ENCODE data around the gene MT1E.

MT1E gene

GRCh38 chr16:56593573-56594291 is 31.8 kb upstream of the MT1E start:
- H3K27ac ChIP-seq (ENCODE audit: low read length) = no peak overlapping the region
- H3K4me3 ChIP-seq (ENCODE audit: low read length) = no peak overlapping the region
- no peaks in the 10 kb centered on the region for H3K36me3 ChIP-seq (ENCODE audit: control insufficient read depth, low read depth, low read length)
- H3K9ac ChIP-seq (ENCODE audit: low read length) = no peak overlapping the region
- peaks cover 31% of the 10 kb centered on the region for H3K27me3 ChIP-seq (ENCODE audit: control insufficient read depth, insufficient read depth, low read length)
- H3K4me1 ChIP-seq (ENCODE audit: control insufficient read depth, low read depth, low read length) = no peaks in the 10 kb centered on the region
- H3K9me3 ChIP-seq (ENCODE audit: control insufficient read depth, low read depth, low read length) = no peaks in the 10 kb centered on the region

DNA sequence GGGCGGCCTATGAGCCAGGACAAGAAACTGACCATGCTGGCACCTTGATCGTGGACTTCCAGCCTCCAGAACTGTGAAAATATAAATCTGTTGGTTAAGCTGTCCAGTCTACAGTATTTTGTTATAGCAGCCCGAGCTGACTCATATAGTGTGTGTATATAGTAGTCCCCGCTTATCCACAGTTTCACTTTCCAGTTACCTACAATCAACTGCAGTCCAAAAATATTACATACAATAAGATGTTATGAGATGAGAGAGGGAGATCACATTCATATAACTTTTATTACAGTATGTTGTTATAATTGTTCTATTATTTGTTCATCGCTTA is 31.3 kb upstream of the MT1E start:
- H3K9ac ChIP-seq (ENCODE audit: low read length) = no peak overlapping the region
- H3K9me3 ChIP-seq (ENCODE audit: control insufficient read depth, low read depth, low read length) = no peaks in the 10 kb centered on the region
- H3K27me3 ChIP-seq (ENCODE audit: control insufficient read depth, insufficient read depth, low read length) = peaks cover 26% of the 10 kb centered on the region
- no peak overlapping the region for H3K4me3 ChIP-seq (ENCODE audit: low read length)
- no peak overlapping the region for H3K27ac ChIP-seq (ENCODE audit: low read length)
- no peaks in the 10 kb centered on the region for H3K36me3 ChIP-seq (ENCODE audit: control insufficient read depth, low read depth, low read length)
- H3K4me1 ChIP-seq (ENCODE audit: control insufficient read depth, low read depth, low read length) = no peaks in the 10 kb centered on the region

GRCh38 chr16:56600398-56600999 is 25.1 kb upstream of the MT1E start:
- Histone ChIP-seq H3K4me1 (ENCODE audit: control insufficient read depth, low read depth, low read length) (no peaks in the 10 kb centered on the region), H3K4me3 (ENCODE audit: low read length) (no peak overlapping the region), H3K27ac (ENCODE audit: low read length) (no peak overlapping the region), H3K27me3 (ENCODE audit: control insufficient read depth, insufficient read depth, low read length) (peaks cover 4% of the 10 kb centered on the region), H3K9ac (ENCODE audit: low read length) (no peak overlapping the region), H3K36me3 (ENCODE audit: control insufficient read depth, low read depth, low read length) (no peaks in the 10 kb centered on the region), H3K9me3 (ENCODE audit: control insufficient read depth, low read depth, low read length) (no peaks in the 10 kb centered on the region)

GRCh38 chr16:56601325-56601724 is 24.3 kb upstream of the MT1E start:
- H3K27ac ChIP-seq (ENCODE audit: low read length) = no peak overlapping the region
- no peak overlapping the region for H3K4me3 ChIP-seq (ENCODE audit: low read length)
- no peak overlapping the region for H3K9ac ChIP-seq (ENCODE audit: low read length)
- H3K4me1 ChIP-seq (ENCODE audit: control insufficient read depth, low read depth, low read length) = no peaks in the 10 kb centered on the region
- peaks cover 10% of the 10 kb centered on the region for H3K27me3 ChIP-seq (ENCODE audit: control insufficient read depth, insufficient read depth, low read length)
- H3K36me3 ChIP-seq (ENCODE audit: control insufficient read depth, low read depth, low read length) = no peaks in the 10 kb centered on the region
- no peaks in the 10 kb centered on the region for H3K9me3 ChIP-seq (ENCODE audit: control insufficient read depth, low read depth, low read length)

DNA sequence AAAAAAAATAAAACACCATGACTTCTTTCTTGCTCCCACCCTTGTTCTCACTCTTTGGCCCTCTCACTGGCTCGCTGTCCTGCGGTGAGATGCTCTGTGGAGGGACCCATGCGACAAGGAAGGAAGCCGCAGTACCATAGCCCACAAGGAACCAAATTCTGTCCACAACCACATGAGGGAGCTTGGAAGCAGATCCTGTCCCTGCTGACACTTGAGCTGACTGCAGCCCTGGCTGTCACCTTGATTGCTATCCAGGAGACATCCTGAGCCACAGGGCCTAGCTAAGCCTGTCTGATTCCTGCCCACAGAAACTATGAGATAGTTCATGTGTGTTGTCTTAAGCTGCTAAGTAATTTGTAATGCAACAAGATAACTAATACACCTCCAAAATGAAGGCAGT is 22.0 kb upstream of the MT1E start:
- Histone ChIP-seq H3K27me3 (ENCODE audit: control insufficient read depth, insufficient read depth, low read length) (peaks cover 32% of the 10 kb centered on the region), H3K27ac (ENCODE audit: low read length) (no peak overlapping the region), H3K9me3 (ENCODE audit: control insufficient read depth, low read depth, low read length) (no peaks in the 10 kb centered on the region), H3K4me3 (ENCODE audit: low read length) (no peak overlapping the region), H3K4me1 (ENCODE audit: control insufficient read depth, low read depth, low read length) (peaks cover 3% of the 10 kb centered on the region), H3K36me3 (ENCODE audit: control insufficient read depth, low read depth, low read length) (no peaks in the 10 kb centered on the region), H3K9ac (ENCODE audit: low read length) (no peak overlapping the region)

DNA sequence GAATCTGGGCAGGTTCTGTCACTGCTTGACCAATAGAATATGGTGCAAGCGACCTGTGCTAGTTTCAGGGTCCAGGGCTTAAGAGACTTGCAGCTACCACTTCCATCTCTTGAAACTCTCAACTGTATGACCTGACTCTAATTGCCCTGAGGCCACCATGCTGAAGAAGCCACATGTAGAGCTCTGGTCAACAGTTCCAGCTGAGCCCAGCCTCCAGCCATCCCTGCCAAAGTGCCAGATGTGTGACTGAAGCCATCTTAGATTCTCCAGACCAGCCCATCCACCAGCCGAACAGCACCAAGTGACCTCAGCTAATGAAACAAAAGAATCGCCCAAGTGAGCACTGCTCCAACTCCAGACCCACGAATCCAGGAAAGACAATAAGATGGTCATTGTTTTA is 20.6 kb upstream of the MT1E start:
- no peaks in the 10 kb centered on the region for H3K36me3 ChIP-seq (ENCODE audit: control insufficient read depth, low read depth, low read length)
- H3K27ac ChIP-seq (ENCODE audit: low read length) = no peak overlapping the region
- H3K9me3 ChIP-seq (ENCODE audit: control insufficient read depth, low read depth, low read length) = no peaks in the 10 kb centered on the region
- H3K4me3 ChIP-seq (ENCODE audit: low read length) = no peak overlapping the region
- peaks cover 10% of the 10 kb centered on the region for H3K4me1 ChIP-seq (ENCODE audit: control insufficient read depth, low read depth, low read length)
- peaks cover 46% of the 10 kb centered on the region for H3K27me3 ChIP-seq (ENCODE audit: control insufficient read depth, insufficient read depth, low read length)
- no peak overlapping the region for H3K9ac ChIP-seq (ENCODE audit: low read length)

GRCh38 chr16:56605475-56605874 is 20.1 kb upstream of the MT1E start:
- Histone ChIP-seq H3K36me3 (ENCODE audit: control insufficient read depth, low read depth, low read length) (no peaks in the 10 kb centered on the region), H3K9me3 (ENCODE audit: control insufficient read depth, low read depth, low read length) (no peaks in the 10 kb centered on the region), H3K9ac (ENCODE audit: low read length) (no peak overlapping the region), H3K27ac (ENCODE audit: low read length) (no peak overlapping the region), H3K27me3 (ENCODE audit: control insufficient read depth, insufficient read depth, low read length) (peaks cover 51% of the 10 kb centered on the region), H3K4me1 (ENCODE audit: control insufficient read depth, low read depth, low read length) (peaks cover 13% of the 10 kb centered on the region), H3K4me3 (ENCODE audit: low read length) (no peak overlapping the region)

GRCh38 chr16:56606071-56606475 is 19.5 kb upstream of the MT1E start:
- H3K27ac ChIP-seq (ENCODE audit: low read length) = no peak overlapping the region
- peaks cover 13% of the 10 kb centered on the region for H3K4me1 ChIP-seq (ENCODE audit: control insufficient read depth, low read depth, low read length)
- no peak overlapping the region for H3K4me3 ChIP-seq (ENCODE audit: low read length)
- peaks cover 57% of the 10 kb centered on the region for H3K27me3 ChIP-seq (ENCODE audit: control insufficient read depth, insufficient read depth, low read length)
- H3K9ac ChIP-seq (ENCODE audit: low read length) = no peak overlapping the region
- H3K36me3 ChIP-seq (ENCODE audit: control insufficient read depth, low read depth, low read length) = no peaks in the 10 kb centered on the region
- no peaks in the 10 kb centered on the region for H3K9me3 ChIP-seq (ENCODE audit: control insufficient read depth, low read depth, low read length)

- peaks cover 62% of the 10 kb centered on the region for H3K27me3 ChIP-seq (ENCODE audit: control insufficient read depth, insufficient read depth, low read length)
- no peaks in the 10 kb centered on the region for H3K9me3 ChIP-seq (ENCODE audit: control insufficient read depth, low read depth, low read length)
- H3K4me1 ChIP-seq (ENCODE audit: control insufficient read depth, low read depth, low read length) = peaks cover 13% of the 10 kb centered on the region
- no peak overlapping the region for H3K27ac ChIP-seq (ENCODE audit: low read length)
- H3K36me3 ChIP-seq (ENCODE audit: control insufficient read depth, low read depth, low read length) = no peaks in the 10 kb centered on the region
- H3K9ac ChIP-seq (ENCODE audit: low read length) = no peak overlapping the region
- H3K4me3 ChIP-seq (ENCODE audit: low read length) = no peak overlapping the region
These were observed 19.0 kb upstream of the MT1E start for GRCh38 chr16:56606476-56607108.

- H3K4me3 ChIP-seq (ENCODE audit: low read length) = no peak overlapping the region
- peaks cover 13% of the 10 kb centered on the region for H3K4me1 ChIP-seq (ENCODE audit: control insufficient read depth, low read depth, low read length)
- no peaks in the 10 kb centered on the region for H3K9me3 ChIP-seq (ENCODE audit: control insufficient read depth, low read depth, low read length)
- H3K27me3 ChIP-seq (ENCODE audit: control insufficient read depth, insufficient read depth, low read length) = peaks cover 63% of the 10 kb centered on the region
- no peaks in the 10 kb centered on the region for H3K36me3 ChIP-seq (ENCODE audit: control insufficient read depth, low read depth, low read length)
- no peak overlapping the region for H3K9ac ChIP-seq (ENCODE audit: low read length)
- H3K27ac ChIP-seq (ENCODE audit: low read length) = no peak overlapping the region
These were observed 18.4 kb upstream of the MT1E start for GRCh38 chr16:56607109-56607618.

- Histone ChIP-seq H3K9me3 (ENCODE audit: control insufficient read depth, low read depth, low read length) (no peaks in the 10 kb centered on the region), H3K27me3 (ENCODE audit: control insufficient read depth, insufficient read depth, low read length) (peaks cover 60% of the 10 kb centered on the region), H3K36me3 (ENCODE audit: control insufficient read depth, low read depth, low read length) (no peaks in the 10 kb centered on the region), H3K4me1 (ENCODE audit: control insufficient read depth, low read depth, low read length) (peaks cover 13% of the 10 kb centered on the region), H3K4me3 (ENCODE audit: low read length) (peak overlapping the region; percentile 70), H3K9ac (ENCODE audit: low read length) (peak overlapping the region; percentile 47), H3K27ac (ENCODE audit: low read length) (no peak overlapping the region)
These were observed 17.9 kb upstream of the MT1E start for GRCh38 chr16:56607675-56608042.

Measured in iPS-18a (cell line).